NCI-H1694 treated with DMSO at 0.1 percent for 48 hours (cell line): ENCODE results near the gene HCN2.
A peak's percentile ranks its signal among the peaks of the same experiment; 100 is the strongest.
"Not testable (repeated sequence)": the region's sequence is repeated elsewhere in the genome, so short reads cannot be mapped to it uniquely, and the experiment has no call there.

ENCODE experiments used
- DNase-seq: peaks from one replicate; lab custom pipeline; 2025; lab: John Stamatoyannopoulos, UW

The HCN2 gene

DNA sequence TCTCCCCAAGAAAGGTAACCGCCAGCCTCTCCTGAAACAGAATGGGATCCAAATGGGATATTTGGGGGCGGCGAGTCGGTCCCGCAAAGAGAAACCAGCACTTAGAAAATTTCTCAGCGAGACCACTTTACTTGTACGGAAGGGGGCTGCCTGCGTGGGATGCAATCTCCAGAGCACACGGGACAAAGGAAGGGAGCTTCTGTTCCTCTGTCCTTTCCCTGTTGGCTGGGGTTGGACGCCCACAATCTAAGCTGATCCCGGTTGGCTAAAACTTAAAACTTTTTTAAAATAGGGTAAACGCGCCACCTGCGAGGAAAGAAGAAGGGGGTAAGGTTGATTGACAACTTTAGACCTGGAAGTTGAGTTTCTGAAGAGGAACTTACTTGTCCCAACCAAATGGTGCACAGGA is 18.1 kb upstream of the HCN2 start:
- no peak for DNase-seq

DNA sequence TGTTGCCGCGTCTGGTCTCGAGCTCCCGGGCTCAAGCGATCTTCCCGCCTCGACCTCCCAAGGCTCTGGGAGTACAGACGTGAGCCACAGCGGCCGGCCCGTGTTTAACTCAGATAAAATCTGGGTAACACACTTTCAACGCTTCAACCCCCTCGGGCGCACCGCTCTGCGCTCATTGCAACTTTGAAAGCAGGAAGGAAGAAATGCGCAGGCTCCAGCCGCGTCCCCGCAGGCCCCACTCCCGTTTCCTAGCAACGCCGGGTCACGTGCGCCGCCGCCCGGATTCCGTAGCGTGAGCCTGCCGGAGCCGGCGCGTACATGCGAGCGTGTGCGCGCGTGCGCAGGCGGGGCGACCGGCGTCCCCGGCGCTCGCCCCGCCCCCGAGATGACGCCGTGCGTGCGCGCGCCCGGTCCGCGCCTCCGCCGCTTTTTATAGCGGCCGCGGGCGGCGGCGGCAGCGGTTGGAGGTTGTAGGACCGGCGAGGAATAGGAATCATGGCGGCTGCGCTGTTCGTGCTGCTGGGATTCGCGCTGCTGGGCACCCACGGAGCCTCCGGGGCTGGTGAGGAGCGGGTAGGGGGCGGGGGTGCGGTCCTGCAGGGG is 17.4 kb upstream of the HCN2 start, which contains the start of gene BSG:
BSG (plus strand) TSS at position 457 of the 603 bp plus-strand sequence; CDS start at position 496, 39 bp downstream.
- peak; percentile 88 for DNase-seq

DNA sequence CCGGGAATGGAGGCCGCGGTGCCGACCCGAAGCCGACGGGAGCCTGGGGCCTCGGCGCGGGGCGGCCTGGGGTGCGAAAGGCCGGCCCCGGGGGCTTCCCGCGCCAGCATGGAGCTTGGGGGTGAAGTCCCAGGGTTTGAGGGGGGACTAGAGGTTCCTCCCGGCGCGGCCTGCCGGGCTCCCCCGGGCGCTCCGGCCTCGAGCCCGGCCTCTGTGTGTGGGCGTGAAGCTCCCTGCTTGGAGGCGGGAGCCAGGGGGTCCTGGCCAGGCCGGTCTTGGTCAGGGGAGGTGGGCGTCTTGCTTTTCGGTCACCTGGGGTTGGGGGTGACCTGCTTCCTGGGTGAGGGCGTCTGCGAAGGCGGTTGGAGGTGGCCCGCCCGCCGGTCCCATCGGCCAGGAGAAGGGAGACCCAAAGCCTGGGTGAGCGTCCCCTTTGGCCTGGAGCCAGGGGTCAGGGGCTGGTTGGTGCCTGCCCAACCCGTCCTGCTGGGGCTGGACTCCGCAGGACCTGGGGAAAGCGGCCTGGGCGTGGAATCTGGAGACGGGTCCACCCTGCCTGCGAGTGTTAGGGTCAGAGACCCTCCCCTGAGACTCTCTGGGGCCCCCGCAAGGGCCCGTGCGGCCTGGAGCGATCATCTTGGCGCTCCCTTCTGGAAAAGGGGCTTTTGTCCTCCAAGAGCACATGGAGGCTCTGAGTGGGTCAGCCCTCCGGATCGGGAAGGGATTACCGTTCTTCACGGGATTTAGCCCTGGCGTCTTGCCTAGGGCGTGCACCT is 16.8 kb upstream of the HCN2 start:
- no peak for DNase-seq

DNA sequence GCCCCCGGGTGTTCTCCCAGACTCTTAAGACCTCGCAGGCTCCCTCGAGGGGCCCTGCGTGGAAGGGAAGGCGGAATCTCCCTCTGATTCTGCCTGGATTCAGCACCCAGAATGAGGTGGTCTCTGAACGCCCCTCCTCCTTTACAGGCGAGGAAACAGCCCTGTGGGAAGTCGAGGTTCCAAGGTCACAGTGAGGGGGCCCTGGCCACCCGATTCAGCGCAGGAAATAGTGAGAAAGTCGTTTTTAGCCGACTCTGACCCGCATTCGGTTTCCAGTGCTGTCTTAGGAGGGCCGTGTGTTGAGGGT is 16.2 kb upstream of the HCN2 start:
- DNase-seq: no peak

DNA sequence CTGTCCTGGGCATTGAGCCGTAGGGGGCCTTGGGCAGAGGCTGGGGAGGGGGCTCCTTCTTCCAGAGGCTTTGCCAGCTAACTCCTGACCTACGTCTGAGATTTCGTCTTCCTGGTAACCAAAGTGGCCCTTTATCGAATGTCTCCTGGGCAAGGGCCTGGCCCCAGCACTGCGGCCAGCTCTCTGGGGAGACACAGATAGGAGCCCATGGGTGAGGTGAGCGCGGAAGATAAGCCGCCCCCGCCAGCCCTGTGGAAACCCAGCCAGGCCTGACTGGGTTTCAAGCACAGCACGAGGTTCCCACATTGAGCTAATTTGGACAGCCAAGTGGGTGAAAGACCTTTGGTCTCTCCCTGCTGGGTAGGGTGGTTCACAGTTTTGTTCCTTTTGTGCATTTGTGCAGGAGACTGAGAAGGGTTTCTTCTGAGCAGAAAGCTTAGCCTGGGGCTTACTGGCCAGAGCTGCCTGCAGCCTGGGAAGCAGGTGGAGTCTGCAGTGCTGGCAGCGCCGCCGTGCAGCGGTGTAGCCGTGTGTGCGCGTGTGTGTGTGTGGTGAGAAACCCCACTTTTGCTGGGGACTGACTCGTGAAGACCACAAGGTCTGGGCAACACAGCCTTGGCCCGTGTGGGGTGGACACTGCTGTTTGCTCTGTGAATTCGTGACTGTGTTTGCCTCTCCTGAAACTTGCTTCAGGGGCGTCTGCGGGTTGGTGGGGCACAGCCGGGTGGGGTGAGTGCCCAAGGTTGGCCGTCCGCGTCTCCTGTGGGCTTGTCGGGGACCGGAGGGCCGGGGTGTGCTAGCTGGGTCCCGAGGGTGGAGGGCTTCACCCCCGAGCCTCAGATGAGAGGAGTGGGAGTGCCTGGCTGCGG is 14.8 kb upstream of the HCN2 start:
- no peak for DNase-seq

DNA sequence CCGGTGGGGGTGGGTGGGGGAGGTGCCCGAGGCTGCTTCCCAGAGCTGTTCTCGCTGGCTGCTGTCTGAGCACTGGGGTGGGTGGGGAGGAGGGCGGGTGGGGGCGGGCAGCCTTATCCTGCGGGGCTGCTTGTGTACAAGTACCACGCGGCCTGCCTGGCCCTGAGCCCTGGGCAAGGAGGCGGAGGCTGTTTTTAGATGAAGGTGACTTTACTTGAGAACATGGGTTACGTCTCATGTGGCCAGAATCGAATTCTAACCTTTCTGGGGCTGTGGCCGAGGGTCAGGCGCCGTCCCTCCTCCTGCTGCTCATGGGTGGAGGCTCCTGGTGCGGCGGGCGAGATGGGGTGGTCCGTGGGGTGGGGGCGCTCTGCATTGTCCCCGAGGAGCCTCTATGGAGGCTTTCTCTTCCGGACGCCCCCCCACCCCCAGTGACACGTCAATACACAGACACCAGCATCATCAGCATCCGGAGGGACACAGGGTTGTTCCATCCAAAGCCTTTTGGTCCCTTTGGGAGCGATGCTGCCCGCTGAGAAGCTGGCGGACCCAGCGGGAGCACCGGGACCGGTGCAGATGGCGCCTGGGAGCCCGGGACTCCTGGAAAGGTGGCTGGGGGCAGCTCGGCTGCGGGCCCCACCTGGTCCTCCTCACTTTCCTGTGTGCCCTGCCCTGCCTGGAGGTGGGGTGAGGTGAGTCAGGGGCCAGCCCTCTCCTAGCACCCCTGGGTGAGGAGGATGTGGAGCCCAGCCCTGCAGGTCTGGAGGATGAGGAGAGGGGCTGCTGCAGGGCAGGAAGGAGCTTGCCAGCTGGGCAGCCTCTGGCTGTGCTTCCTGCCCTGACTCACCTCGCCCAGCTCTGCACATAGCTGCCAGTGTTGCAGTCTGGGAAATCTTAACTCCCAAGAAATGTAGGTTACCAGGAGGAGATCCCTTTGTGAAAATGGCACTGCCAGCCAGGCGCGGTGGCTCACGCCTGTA is 13.9 kb upstream of the HCN2 start:
- DNase-seq: no peak

DNA sequence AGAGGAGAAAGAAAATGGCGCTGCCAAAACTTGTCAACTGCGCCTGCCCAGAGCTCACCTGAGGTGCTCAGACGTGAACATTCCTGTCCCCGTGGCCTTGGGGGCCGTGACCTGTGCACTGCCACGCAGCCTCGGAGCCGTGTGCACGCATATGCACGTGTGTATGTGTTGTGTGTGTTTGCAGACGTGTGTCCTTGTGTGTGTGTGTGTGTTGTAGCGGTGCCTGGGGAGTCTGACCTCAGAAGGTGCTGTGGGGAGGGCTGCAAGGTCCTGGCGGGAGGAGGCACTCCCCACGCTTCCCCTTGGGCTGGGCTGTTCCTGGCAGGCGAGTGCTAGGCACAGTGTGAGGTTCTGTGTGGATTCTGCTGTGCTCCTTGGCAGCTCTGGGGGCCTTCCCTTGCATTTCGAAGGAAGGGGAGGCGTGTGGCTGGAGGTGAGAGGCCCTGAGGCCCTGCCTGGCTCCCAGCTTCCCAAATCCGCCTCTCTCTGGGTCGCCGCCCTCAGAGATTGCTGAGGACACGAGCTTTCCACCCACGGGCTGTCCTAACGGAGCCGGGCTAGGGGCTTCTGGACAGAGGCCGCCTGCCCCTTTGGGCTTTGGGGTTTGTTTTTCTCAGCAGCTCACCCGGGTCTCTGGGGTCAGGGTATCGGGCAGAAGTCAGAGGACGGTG is 12.8 kb upstream of the HCN2 start:
- DNase-seq: no peak

DNA sequence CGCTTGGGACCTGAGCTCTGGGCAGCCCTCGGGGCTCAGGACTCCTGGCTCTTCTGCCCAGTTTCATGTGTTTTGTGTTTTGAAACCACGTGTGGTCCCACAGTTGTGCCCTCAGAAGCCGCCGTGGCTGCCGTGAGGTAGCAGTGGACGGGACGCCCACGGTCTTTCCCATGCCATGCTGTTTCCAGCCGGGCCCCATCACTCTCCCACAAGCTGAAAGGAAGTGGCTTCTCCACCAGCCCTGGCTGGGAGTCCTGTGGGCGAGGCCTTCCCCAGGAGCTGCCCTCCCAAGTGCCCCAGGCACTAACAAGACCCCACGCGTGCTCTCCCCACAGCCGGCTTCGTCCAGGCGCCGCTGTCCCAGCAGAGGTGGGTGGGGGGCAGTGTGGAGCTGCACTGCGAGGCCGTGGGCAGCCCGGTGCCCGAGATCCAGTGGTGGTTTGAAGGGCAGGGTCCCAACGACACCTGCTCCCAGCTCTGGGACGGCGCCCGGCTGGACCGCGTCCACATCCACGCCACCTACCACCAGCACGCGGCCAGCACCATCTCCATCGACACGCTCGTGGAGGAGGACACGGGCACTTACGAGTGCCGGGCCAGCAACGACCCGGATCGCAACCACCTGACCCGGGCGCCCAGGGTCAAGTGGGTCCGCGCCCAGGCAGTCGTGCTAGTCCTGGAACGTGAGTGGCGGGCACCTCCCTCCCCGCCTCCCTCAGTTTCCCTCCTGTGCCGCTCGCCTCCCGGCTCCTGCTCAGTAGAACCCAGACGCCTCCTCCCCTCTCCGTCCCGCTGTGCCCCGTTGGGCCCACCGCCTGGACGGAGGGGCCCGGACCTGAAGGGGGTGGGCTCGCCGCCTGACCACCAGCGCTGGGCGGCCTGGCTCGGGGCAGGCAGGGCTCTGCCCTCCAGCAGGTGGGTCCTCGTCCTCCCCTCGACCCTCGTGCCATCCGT is 12.0 kb upstream of the HCN2 start:
- DNase-seq: no peak

DNA sequence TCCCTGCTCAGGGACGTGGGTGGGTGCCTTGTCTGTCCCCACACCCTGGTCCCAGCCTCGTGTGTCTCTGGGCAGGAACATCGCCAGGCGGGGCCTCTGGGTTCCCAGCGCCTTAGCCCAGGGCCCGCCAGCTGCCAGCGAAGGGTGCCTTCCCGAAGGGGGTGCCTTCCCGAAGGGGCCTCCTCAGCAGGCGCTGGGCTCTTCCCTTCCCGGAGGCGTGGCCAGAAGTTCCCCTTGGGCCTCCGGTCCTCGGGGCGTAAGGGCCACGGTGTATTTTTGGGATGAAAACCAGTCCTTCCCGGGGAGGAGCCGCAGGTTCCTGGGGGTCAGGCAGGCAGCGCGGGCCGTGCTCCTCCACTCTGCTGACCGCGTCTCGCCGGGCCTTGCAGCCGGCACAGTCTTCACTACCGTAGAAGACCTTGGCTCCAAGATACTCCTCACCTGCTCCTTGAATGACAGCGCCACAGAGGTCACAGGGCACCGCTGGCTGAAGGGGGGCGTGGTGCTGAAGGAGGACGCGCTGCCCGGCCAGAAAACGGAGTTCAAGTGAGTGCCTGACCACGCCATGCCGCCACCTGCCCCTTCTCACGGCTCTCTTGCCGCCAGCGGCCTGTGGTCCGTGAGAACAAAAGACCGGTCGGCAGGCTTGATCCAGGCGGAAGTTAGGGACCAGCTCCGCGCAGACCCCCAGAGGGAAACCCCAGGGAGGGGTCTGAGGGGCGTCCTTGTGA is 10.4 kb upstream of the HCN2 start:
- no peak for DNase-seq

DNA sequence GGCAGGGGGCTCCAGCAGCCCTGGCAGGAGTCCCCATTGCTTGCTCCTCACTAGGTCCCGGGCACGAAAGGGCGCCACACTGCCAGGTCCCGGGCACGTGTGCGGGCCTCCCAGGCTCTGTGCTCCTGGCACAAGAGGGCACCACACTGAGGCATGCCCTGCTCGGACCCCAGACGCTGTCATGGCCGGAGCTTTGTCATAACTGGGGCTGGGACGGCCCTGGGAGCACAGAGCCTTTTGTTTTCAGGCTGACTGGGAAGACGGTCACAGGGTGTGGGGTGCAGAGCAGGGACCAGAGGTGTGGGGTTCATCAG is 9.9 kb upstream of the HCN2 start:
- DNase-seq: no peak

DNA sequence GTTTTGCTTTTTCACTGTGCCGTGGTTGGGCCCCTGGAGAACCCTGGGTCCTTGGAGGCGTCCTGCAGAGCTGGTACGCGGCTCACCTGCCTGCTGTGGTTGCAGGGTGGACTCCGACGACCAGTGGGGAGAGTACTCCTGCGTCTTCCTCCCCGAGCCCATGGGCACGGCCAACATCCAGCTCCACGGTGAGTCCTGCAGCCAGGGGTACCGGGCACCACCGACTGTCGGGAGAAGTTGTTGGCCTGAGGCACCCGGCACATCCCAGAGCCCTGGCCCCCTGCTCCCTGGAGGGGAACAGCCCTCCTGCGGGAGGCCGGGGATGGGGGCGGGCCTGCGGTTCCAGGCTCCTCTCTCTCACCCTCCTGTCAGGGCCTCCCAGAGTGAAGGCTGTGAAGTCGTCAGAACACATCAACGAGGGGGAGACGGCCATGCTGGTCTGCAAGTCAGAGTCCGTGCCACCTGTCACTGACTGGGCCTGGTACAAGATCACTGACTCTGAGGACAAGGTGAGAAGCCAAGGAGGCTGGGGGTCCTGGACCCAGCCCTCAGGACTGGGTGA is 9.3 kb upstream of the HCN2 start:
- no peak for DNase-seq

DNA sequence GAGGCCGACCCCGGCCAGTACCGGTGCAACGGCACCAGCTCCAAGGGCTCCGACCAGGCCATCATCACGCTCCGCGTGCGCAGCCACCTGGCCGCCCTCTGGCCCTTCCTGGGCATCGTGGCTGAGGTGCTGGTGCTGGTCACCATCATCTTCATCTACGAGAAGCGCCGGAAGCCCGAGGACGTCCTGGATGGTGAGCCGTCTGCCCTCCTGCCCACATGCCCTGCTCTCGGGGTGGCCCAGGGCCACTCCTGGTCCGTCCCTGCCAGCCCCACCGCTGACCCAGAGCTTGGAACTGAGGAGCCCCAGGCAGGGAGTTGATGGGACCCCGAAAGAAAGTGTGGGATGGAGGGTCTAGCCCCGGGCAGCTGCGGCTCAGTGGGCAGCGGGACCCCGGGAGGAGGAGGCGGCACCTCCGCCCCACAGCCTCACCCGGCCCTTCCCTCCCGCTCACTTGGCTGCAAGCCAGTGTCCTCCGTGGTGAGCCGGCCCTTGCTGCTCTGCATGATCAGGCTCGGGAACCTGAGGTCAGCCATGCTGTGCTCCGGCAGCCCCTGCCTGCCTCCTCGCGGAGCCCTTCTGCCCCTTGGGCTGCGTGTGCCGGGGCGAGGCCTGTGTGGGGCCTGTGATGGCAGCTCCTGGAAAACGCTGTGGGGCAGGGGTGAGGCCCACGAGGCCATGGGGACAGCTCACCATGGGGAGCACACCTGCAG is 8.1 kb upstream of the HCN2 start:
- no peak for DNase-seq

DNA sequence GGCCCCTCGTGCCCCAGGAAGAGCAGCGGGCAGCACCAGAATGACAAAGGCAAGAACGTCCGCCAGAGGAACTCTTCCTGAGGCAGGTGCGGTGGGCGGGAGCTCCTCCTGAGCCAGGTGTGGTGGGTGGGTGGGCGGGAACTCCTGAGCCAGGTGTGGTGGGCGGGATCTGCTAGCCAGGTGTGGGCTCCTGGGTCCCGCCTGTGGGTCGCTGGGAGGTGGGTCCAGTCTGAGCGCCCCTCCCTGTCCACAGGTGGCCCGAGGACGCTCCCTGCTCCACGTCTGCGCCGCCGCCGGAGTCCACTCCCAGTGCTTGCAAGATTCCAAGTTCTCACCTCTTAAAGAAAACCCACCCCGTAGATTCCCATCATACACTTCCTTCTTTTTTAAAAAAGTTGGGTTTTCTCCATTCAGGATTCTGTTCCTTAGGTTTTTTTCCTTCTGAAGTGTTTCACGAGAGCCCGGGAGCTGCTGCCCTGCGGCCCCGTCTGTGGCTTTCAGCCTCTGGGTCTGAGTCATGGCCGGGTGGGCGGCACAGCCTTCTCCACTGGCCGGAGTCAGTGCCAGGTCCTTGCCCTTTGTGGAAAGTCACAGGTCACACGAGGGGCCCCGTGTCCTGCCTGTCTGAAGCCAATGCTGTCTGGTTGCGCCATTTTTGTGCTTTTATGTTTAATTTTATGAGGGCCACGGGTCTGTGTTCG is 7.0 kb upstream of the HCN2 start:
- DNase-seq: no peak

DNA sequence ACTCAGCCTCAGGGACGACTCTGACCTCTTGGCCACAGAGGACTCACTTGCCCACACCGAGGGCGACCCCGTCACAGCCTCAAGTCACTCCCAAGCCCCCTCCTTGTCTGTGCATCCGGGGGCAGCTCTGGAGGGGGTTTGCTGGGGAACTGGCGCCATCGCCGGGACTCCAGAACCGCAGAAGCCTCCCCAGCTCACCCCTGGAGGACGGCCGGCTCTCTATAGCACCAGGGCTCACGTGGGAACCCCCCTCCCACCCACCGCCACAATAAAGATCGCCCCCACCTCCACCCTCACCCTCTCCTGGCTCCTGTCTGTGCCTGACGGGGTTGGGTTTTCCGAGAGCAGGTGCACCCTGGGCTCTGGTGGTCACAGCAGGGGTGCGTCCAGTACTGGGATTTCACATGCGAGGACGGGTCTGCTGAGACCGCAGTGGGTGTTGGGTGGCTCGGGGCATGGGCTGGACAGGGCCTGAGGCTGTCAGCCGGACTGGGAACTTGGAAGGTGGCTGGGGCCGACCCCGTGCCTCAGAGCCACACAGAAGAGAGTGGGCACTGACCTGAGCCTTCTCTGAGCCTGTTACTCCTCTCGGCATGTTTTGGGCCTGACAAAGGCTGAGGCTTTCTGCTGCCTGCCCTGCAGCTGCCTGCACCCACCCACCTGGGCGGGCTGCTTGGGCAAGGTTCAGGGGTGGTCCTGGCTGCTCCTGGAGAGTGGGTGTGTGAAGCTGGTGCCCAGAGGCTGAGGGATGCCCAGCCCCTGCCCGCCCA is 6.3 kb upstream of the HCN2 start:
- DNase-seq: no peak

DNA sequence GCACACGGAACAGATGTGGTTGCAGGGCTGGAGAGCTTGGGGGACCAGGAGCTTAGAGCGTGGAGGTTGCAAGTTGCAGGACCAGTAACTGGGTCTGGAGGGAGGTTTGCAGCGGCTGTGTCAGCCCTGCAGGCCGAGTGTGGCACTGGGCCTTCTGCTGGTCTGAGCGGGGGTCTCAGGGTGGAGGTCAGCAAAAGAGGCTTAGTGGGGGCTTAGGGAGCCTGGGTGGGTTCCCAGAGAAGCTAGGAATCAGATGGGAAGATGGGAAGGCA is 5.8 kb upstream of the HCN2 start:
- no peak for DNase-seq

DNA sequence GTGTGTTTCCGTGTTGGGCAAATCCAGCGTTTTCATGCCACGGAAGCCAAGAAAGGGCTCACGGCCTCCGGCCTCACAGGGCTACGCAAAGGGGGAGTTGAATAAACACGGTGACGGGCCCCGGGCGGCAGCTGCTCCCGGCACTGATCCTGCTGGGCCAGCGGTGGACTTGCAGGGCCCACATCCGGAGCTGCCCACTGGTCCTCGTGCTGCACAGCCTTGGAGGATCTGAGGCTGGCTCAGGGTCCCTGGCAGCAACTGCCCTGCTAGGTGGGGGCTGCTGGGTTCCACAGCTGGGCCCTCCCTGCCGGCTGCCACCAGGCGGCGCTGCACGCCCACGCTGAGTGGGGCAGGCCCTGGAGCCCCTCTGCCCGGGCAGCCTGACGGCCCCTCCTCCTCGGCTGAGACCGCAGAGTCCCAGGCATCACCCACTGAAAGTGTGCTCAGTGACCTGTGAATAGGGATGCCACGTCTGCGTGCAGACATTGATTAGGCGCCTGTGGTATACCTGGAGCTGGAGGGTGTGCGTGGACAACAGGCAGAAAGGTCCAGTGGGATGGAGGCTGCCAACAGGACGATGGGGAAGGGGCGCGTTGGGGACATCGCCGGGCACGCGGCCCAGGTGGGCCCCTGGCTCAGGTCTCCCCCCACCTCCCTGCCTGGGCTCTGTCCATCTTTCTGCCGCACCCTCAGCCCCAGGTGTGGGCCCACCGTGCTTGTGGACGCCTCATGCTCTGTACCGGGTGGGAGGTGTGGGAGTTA is 5.3 kb upstream of the HCN2 start:
- DNase-seq: peak; percentile 9

DNA sequence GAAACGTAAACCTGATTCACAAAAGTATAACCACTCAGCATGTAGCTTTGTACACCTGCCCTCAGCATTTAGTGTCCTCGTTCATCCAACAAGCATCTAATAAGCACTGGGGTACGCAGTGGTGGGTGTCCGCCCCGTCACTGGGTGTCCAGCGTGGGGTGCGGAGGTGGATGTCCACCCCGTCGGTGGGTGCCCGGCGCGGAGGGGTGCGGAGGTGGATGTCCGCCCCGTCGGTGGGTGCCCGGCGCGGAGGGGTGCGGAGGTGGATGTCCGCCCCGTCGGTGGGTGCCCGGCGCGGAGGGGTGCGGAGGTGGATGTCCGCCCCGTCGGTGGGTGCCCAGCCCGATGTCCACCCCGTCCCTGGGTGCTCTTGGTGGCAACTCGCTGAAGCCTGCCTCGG is 4.5 kb upstream of the HCN2 start:
- DNase-seq: not testable (repeated sequence)
